Loucy (cell line): ENCODE results near the gene TIAM2.

ENCODE experiments used
- H2AFZ ChIP-seq: fragments of 200-600 bp; sonication (generic); 2 replicates; pipeline ENCODE4 v1.6.0; 2016; ENCODE audit warnings: antibody characterized with exemption, mild to moderate bottlenecking, low read length, moderate library complexity
- H3F3A ChIP-seq: fragments of 200-600 bp; 2 replicates; pipeline ENCODE4 v1.6.0; 2016; ENCODE audit warnings: antibody characterized with exemption, low read depth, mild to moderate bottlenecking
- H3K27me3 ChIP-seq: fragments of 200-600 bp; sonication (generic); 2 replicates; pipeline ENCODE4 v1.6.1; 2014; ENCODE audit warnings: low read length, mild to moderate bottlenecking; ENCODE audit not compliant: insufficient read depth, poor library complexity, severe bottlenecking
- H3K36me3 ChIP-seq: fragments of 200-600 bp; sonication (generic); 2 replicates; pipeline ENCODE4 v1.6.1; 2016; ENCODE audit warnings: low read length; ENCODE audit not compliant: insufficient read depth
- H3K4me1 ChIP-seq: fragments of 200-600 bp; sonication (generic); 2 replicates; pipeline ENCODE4 v1.5.1; 2014; ENCODE audit warnings: low read length, mild to moderate bottlenecking; ENCODE audit not compliant: insufficient read depth, poor library complexity, severe bottlenecking
- H3K4me2 ChIP-seq: fragments of 200-600 bp; sonication (generic); 2 replicates; pipeline ENCODE4 v1.6.0; 2014; ENCODE audit warnings: antibody characterized with exemption, low read length, low read depth, mild to moderate bottlenecking; ENCODE audit not compliant: poor library complexity, severe bottlenecking
- H3K4me3 ChIP-seq: fragments of 200-600 bp; sonication (generic); 2 replicates; pipeline ENCODE4 v1.5.1; 2014; ENCODE audit warnings: low read length, mild to moderate bottlenecking, mixed read lengths; ENCODE audit not compliant: poor library complexity, severe bottlenecking
- H3K79me2 ChIP-seq: fragments of 200-600 bp; sonication (generic); 2 replicates; pipeline ENCODE4 v1.6.1; 2014; ENCODE audit warnings: low read length; ENCODE audit not compliant: insufficient read depth
- H3K9ac ChIP-seq: fragments of 200-600 bp; sonication (generic); 2 replicates; pipeline ENCODE4 v1.6.0; 2014; ENCODE audit warnings: mild to moderate bottlenecking, low read depth, low read length, moderate library complexity; ENCODE audit not compliant: poor library complexity, severe bottlenecking
- H3K9me2 ChIP-seq: fragments of 200-600 bp; sonication (generic); replicated peaks from 2 replicates; pipeline ENCODE4 v1.6.1; 2016; ENCODE audit warnings: low read depth, low read length, mixed read lengths
- H3K9me3 ChIP-seq: fragments of 200-600 bp; sonication (generic); 2 replicates; pipeline ENCODE4 v1.6.1; 2014; ENCODE audit warnings: mild to moderate bottlenecking, antibody characterized with exemption, low read length, low read depth; ENCODE audit not compliant: insufficient read depth
- H4K20me1 ChIP-seq: fragments of 200-600 bp; sonication (generic); 2 replicates; pipeline ENCODE4 v1.6.0; 2014; ENCODE audit warnings: antibody characterized with exemption, low read length, mild to moderate bottlenecking; ENCODE audit not compliant: insufficient read depth, poor library complexity, severe bottlenecking
- CTCF ChIP-seq: fragments of 200-600 bp; sonication (generic); conservative IDR thresholded peaks from 2 replicates; pipeline ENCODE4 v1.5.1; 2014; ENCODE audit warnings: mild to moderate bottlenecking, antibody characterized with exemption, low read length
- EZH2phosphoT487 ChIP-seq: fragments of 200-600 bp; IDR thresholded peaks from 2 replicates; pipeline ENCODE4 v1.6.1; 2018; ENCODE audit warnings: antibody characterized with exemption, mild to moderate bottlenecking, moderate library complexity, borderline replicate concordance

Gene TIAM2

DNA sequence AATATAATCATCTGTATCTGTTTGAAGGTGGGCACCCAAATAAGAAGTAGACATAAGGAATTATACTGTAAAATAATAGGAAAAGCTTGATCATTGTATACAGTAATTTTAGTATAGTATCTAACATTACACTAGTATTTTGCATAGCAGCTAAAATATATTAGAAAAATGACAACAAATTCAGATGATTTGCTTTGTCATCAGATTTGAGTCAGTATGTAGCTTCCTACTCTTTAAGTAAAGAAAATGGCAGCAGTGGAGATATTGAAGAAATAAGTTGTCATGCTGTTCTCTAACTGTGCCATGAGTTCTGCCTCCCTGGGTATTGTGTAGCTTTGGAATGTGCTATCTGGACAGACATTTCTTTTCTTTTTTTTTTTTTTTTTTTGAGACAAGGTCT is 74.4 kb downstream of the TIAM2 start:
- Histone ChIP-seq H3K4me3 (no peak overlapping the region), H3K27me3 (no peaks in the 10 kb centered on the region), H3K9me2 (no peaks in the 10 kb centered on the region), H3F3A (no peaks in the 10 kb centered on the region), H3K79me2 (no peaks in the 10 kb centered on the region), H3K9ac (no peak overlapping the region), H4K20me1 (no peaks in the 10 kb centered on the region), H3K4me1 (no peaks in the 10 kb centered on the region), H3K36me3 (no peaks in the 10 kb centered on the region), H3K4me2 (no peak overlapping the region), H3K9me3 (no peaks in the 10 kb centered on the region), H2AFZ (no peak overlapping the region)
- no peak for TF ChIP-seq EZH2phosphoT487
- TF ChIP-seq CTCF, result no peak

DNA sequence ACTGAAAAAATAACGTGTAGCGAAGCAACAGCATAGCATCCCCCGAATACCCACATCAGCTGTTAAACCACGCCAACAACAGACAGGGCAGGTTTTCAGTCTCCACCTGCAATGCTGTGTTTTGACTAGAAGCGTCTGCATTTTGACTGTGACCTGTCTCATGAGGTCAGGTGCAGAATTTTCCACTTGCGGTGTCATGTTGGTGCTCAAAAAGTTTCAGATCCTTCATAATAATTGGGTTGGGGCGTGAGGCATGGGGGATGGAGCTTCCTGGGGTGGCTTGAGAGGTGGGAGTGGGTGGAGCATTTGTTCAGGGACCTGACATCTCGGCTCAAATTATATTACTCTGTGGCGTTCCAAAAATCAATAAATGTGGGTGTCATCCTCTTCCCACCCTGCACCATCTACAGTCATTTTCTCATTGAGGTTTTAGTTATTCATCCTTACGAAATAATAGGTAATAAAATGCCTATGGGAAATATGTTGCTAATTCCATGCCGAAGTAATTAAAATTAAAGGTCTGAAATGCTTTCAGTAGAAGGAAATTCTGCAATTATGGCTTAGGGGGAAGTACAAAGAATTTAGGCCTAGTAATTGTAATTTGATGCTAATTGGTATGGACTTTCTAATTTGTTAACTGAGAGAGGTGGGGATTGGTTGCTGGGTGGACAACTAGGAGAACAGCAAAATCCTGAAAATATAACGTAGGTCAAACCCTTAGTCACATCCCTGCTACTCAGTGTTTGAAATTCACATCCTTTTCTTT is 81.0 kb downstream of the TIAM2 start:
- Histone ChIP-seq H3K4me1 (peaks cover 34% of the 10 kb centered on the region), H3K9me3 (no peaks in the 10 kb centered on the region), H3K9ac (no peak overlapping the region), H3K27me3 (no peaks in the 10 kb centered on the region), H3K4me3 (no peak overlapping the region), H3K9me2 (no peaks in the 10 kb centered on the region), H4K20me1 (no peaks in the 10 kb centered on the region), H3K79me2 (no peaks in the 10 kb centered on the region), H2AFZ (no peak overlapping the region), H3K36me3 (no peaks in the 10 kb centered on the region), H3K4me2 (no peak overlapping the region), H3F3A (peaks cover 4% of the 10 kb centered on the region; the same call in 1 of the 2 replicates)
- TF ChIP-seq CTCF (no peak), EZH2phosphoT487 (no peak)

- Histone ChIP-seq H4K20me1 (no peaks in the 10 kb centered on the region), H3K4me2 (no peak overlapping the region), H3F3A (peaks cover 4% of the 10 kb centered on the region; the same call in 1 of the 2 replicates), H3K9me2 (no peaks in the 10 kb centered on the region), H3K9ac (no peak overlapping the region), H3K4me1 (peaks cover 42% of the 10 kb centered on the region), H3K4me3 (no peak overlapping the region), H3K79me2 (no peaks in the 10 kb centered on the region), H3K36me3 (no peaks in the 10 kb centered on the region), H3K27me3 (no peaks in the 10 kb centered on the region), H3K9me3 (no peaks in the 10 kb centered on the region), H2AFZ (no peak overlapping the region)
- no peak for TF ChIP-seq CTCF
- no peak for TF ChIP-seq EZH2phosphoT487
These were observed 82.2 kb downstream of the TIAM2 start for GRCh38 chr6:155077331-155077730.
